ENCODE data around the gene PUDP. TPM values are rescaled to one million over a fixed set of nuclear protein-coding genes. Genes with fewer than 3 reads are reported as not detected.

Gene PUDP
- polyA plus RNA-seq, 1 donor from 2014 or later = 18.2 TPM

DNA sequence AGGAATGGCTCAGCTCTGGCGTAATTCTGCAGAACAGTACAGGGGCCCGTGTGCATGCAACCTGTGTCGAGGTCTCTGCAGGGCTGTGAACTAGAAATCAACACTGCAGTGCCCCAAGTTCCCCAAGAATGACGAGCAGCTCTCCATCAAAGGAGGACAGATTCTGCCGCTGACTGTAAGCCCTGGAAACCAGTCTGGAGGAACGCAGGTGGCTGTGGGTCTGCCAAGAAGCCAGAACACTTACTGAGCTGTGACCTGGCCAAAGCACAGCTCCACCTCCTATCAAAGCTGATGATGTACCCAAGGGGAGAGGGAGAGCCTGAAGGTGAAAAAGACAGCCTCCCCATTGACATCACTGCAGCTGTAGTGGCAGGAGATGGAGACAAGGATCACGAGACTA, 80.7 kb downstream of the PUDP start:
- H3K79me2 ChIP-seq (replicated peaks; ENCODE audit: insufficient read depth, low read length) = no peaks in the 10 kb centered on the region
- no peaks in the 10 kb centered on the region for H3K9me3 ChIP-seq (ENCODE audit: low read length)
- H3K36me3 ChIP-seq (ENCODE audit: insufficient read depth, low read length) = no peaks in the 10 kb centered on the region
- H3K27me3 ChIP-seq (ENCODE audit: insufficient read depth, low read depth, low read length) = no peaks in the 10 kb centered on the region
- no peaks in the 10 kb centered on the region for H3F3A ChIP-seq (ENCODE audit: insufficient read depth, low read length, poor library complexity, severe bottlenecking)
- no peak overlapping the region for H3K4me2 ChIP-seq (ENCODE audit: low read length)
- TF ChIP-seq RAD21 (conservative IDR thresholded peaks at IDR 0.05) (no peak), SMC3 (conservative IDR thresholded peaks at IDR 0.05; ENCODE audit: poor library complexity) (no peak), TAF1 (IDR thresholded peaks at IDR 0.05; ENCODE audit: low read depth) (no peak), EZH2 (IDR thresholded peaks at IDR 0.05; ENCODE audit: borderline replicate concordance, insufficient read depth, low read length, poor library complexity, severe bottlenecking) (no peak), EP300 (conservative IDR thresholded peaks at IDR 0.05; ENCODE audit: poor library complexity, severe bottlenecking) (no peak), MXI1 (conservative IDR thresholded peaks at IDR 0.05; ENCODE audit: poor library complexity, severe bottlenecking) (no peak), POLR2AphosphoS5 (IDR thresholded peaks at IDR 0.05) (no peak)
- TF ChIP-seq, protein P1, sequence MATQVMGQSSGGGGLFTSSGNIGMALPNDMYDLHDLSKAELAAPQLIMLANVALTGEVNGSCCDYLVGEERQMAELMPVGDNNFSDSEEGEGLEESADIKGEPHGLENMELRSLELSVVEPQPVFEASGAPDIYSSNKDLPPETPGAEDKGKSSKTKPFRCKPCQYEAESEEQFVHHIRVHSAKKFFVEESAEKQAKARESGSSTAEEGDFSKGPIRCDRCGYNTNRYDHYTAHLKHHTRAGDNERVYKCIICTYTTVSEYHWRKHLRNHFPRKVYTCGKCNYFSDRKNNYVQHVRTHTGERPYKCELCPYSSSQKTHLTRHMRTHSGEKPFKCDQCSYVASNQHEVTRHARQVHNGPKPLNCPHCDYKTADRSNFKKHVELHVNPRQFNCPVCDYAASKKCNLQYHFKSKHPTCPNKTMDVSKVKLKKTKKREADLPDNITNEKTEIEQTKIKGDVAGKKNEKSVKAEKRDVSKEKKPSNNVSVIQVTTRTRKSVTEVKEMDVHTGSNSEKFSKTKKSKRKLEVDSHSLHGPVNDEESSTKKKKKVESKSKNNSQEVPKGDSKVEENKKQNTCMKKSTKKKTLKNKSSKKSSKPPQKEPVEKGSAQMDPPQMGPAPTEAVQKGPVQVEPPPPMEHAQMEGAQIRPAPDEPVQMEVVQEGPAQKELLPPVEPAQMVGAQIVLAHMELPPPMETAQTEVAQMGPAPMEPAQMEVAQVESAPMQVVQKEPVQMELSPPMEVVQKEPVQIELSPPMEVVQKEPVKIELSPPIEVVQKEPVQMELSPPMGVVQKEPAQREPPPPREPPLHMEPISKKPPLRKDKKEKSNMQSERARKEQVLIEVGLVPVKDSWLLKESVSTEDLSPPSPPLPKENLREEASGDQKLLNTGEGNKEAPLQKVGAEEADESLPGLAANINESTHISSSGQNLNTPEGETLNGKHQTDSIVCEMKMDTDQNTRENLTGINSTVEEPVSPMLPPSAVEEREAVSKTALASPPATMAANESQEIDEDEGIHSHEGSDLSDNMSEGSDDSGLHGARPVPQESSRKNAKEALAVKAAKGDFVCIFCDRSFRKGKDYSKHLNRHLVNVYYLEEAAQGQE (IDR thresholded peaks at IDR 0.05; ENCODE audit: borderline replicate concordance) = no peak
- TF ChIP-seq, protein P2, sequence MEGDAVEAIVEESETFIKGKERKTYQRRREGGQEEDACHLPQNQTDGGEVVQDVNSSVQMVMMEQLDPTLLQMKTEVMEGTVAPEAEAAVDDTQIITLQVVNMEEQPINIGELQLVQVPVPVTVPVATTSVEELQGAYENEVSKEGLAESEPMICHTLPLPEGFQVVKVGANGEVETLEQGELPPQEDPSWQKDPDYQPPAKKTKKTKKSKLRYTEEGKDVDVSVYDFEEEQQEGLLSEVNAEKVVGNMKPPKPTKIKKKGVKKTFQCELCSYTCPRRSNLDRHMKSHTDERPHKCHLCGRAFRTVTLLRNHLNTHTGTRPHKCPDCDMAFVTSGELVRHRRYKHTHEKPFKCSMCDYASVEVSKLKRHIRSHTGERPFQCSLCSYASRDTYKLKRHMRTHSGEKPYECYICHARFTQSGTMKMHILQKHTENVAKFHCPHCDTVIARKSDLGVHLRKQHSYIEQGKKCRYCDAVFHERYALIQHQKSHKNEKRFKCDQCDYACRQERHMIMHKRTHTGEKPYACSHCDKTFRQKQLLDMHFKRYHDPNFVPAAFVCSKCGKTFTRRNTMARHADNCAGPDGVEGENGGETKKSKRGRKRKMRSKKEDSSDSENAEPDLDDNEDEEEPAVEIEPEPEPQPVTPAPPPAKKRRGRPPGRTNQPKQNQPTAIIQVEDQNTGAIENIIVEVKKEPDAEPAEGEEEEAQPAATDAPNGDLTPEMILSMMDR (IDR thresholded peaks at IDR 0.05; ENCODE audit: poor library complexity, severe bottlenecking) = no peak
- no peaks in the 10 kb centered on the region for H3K9me2 ChIP-seq (ENCODE audit: insufficient read depth, low read length)
- H3K9ac ChIP-seq (ENCODE audit: low read length) = no peak overlapping the region
- no peak overlapping the region for H3K4me3 ChIP-seq (ENCODE audit: low read length)
- no peak overlapping the region for H2AFZ ChIP-seq (ENCODE audit: low read depth, low read length)
- no peak overlapping the region for H3K27ac ChIP-seq (ENCODE audit: low read length)
- H4K20me1 ChIP-seq (ENCODE audit: insufficient read depth) = no peaks in the 10 kb centered on the region

DNA sequence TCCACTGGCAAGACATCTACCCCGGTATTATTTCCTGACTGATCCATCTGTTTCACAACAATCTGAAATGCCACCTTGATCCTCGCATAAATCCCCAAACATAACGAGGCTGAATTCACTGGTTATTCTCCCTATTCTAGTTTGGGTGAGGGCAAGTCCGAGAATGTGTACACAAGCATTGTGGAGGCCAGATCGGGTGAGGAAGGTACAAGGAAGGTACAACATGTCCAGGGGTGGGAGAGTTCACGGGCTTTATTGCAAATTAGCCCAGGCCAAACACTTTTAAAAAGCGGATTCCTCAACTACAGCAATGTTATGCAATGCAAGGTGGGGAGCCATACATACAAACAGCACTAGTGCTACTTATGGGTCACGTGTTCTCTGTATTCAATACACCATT, 82.5 kb downstream of the PUDP start:
- TF ChIP-seq MXI1 (conservative IDR thresholded peaks at IDR 0.05; ENCODE audit: poor library complexity, severe bottlenecking) = no peak
- no peak for TF ChIP-seq RAD21 (conservative IDR thresholded peaks at IDR 0.05)
- TF ChIP-seq, protein P1 (IDR thresholded peaks at IDR 0.05; ENCODE audit: borderline replicate concordance) = no peak
- no peak for TF ChIP-seq TAF1 (IDR thresholded peaks at IDR 0.05; ENCODE audit: low read depth)
- TF ChIP-seq EZH2 (IDR thresholded peaks at IDR 0.05; ENCODE audit: borderline replicate concordance, insufficient read depth, low read length, poor library complexity, severe bottlenecking) = no peak
- TF ChIP-seq, protein P2 (IDR thresholded peaks at IDR 0.05; ENCODE audit: poor library complexity, severe bottlenecking) = no peak
- TF ChIP-seq SMC3 (conservative IDR thresholded peaks at IDR 0.05; ENCODE audit: poor library complexity) = no peak
- TF ChIP-seq POLR2AphosphoS5 (IDR thresholded peaks at IDR 0.05) = no peak
- TF ChIP-seq EP300 (conservative IDR thresholded peaks at IDR 0.05; ENCODE audit: poor library complexity, severe bottlenecking) = no peak
- Histone ChIP-seq H3K9me2 (ENCODE audit: insufficient read depth, low read length) (no peaks in the 10 kb centered on the region), H3K9ac (ENCODE audit: low read length) (no peak overlapping the region), H3K4me2 (ENCODE audit: low read length) (no peak overlapping the region), H3K4me3 (ENCODE audit: low read length) (no peak overlapping the region), H2AFZ (ENCODE audit: low read depth, low read length) (no peak overlapping the region), H3K9me3 (ENCODE audit: low read length) (no peaks in the 10 kb centered on the region), H3K36me3 (ENCODE audit: insufficient read depth, low read length) (no peaks in the 10 kb centered on the region), H3K27ac (ENCODE audit: low read length) (no peak overlapping the region), H3F3A (ENCODE audit: insufficient read depth, low read length, poor library complexity, severe bottlenecking) (no peaks in the 10 kb centered on the region), H3K27me3 (ENCODE audit: insufficient read depth, low read depth, low read length) (no peaks in the 10 kb centered on the region), H4K20me1 (ENCODE audit: insufficient read depth) (no peaks in the 10 kb centered on the region), H3K79me2 (replicated peaks; ENCODE audit: insufficient read depth, low read length) (no peaks in the 10 kb centered on the region)

All from neural cell (in vitro differentiated cells).